Smooth muscle cell (in vitro differentiated cells): ENCODE data around the gene NFATC2. TPM values are rescaled to one million over a fixed set of nuclear protein-coding genes. Genes with fewer than 3 reads are reported as not detected.
A peak's percentile ranks its signal among the peaks of the same experiment; 100 is the strongest.

ENCODE experiments used
- DNase-seq: peaks from one replicate; lab custom pipeline; 2025; ENCODE audit not compliant: unreplicated experiment; lab: John Stamatoyannopoulos, UW
- H2AFZ ChIP-seq: fragments of 200-600 bp; sonication (generic); 2 replicates; pipeline ENCODE4 v1.6.0; 2016; ENCODE audit warnings: antibody characterized with exemption, low read depth, mild to moderate bottlenecking
- H3F3A ChIP-seq: fragments of 200-600 bp; sonication (generic); 2 replicates; pipeline ENCODE4 v1.6.0; 2017; ENCODE audit warnings: antibody characterized with exemption, low read depth
- H3K27ac ChIP-seq: fragments of 200-600 bp; sonication (generic); 2 replicates; pipeline ENCODE4 v1.5.1; 2016; ENCODE audit warnings: low read depth, mild to moderate bottlenecking
- H3K27me3 ChIP-seq: fragments of 200-600 bp; sonication (generic); 2 replicates; pipeline ENCODE4 v1.6.1; 2016; ENCODE audit warnings: low read depth, mild to moderate bottlenecking
- H3K36me3 ChIP-seq: fragments of 200-600 bp; sonication (generic); 2 replicates; pipeline ENCODE4 v1.5.1; 2016; ENCODE audit warnings: low read depth
- H3K4me1 ChIP-seq: fragments of 200-600 bp; sonication (generic); 2 replicates; pipeline ENCODE4 v1.5.1; 2016; ENCODE audit warnings: low read depth
- H3K4me2 ChIP-seq: fragments of 200-600 bp; sonication (generic); 2 replicates; pipeline ENCODE4 v1.6.0; 2016; ENCODE audit warnings: mild to moderate bottlenecking
- H3K4me3 ChIP-seq: fragments of 200-600 bp; sonication (generic); 2 replicates; pipeline ENCODE4 v1.5.1; 2016; ENCODE audit warnings: mild to moderate bottlenecking
- H3K79me2 ChIP-seq: fragments of 200-600 bp; sonication (generic); 2 replicates; pipeline ENCODE4 v1.6.0; 2016; ENCODE audit warnings: low read depth, mild to moderate bottlenecking
- H3K9ac ChIP-seq: fragments of 200-600 bp; sonication (generic); 2 replicates; pipeline ENCODE4 v1.6.0; 2016; ENCODE audit warnings: low read depth
- H3K9me3 ChIP-seq: fragments of 200-600 bp; sonication (generic); replicated peaks from 2 replicates; pipeline ENCODE4 v1.5.1; 2016; ENCODE audit warnings: low read depth
- H4K20me1 ChIP-seq: fragments of 200-600 bp; sonication (generic); 2 replicates; pipeline ENCODE4 v1.6.0; 2016; ENCODE audit warnings: low read depth
- CTCF ChIP-seq: fragments of 200-600 bp; sonication (generic); IDR thresholded peaks from 2 replicates; pipeline ENCODE4 v1.5.1; 2017; ENCODE audit warnings: borderline replicate concordance, mild to moderate bottlenecking, antibody characterized with exemption; ENCODE audit not compliant: insufficient read depth, poor library complexity, severe bottlenecking
- WGBS: methylation state at CpG from one replicate; pipeline ENCODE4 v1.1.7; 2016; ENCODE audit warnings: low lambda C conversion rate; 5-methylcytosine and 5-hydroxymethylcytosine counted together
- polyA plus RNA-seq: library from polyadenylated mRNA; unstranded; fragments of >200 nt; fragmentation: Nextera tagmentation; extraction: Ambion mirVana; gene quantifications from 2 replicates; pipeline ENCODE4 v1.2.1, GENCODE V29; 2016
- total RNA-seq: library from RNA; depleted of rRNA; stranded (reverse); fragments of >200 nt; gene quantifications from 2 replicates; pipeline ENCODE4 v1.2.3, GENCODE V29; 2014

Gene NFATC2
- total and polyA plus RNA-seq, 2 experiments from 2014 or later, result 5.8 to 8.4 TPM

GRCh38 chr20:51434580-51435247 lies 107.8 kb downstream of the NFATC2 start:
- Histone ChIP-seq H3K9me3 (no peaks in the 10 kb centered on the region), H3K27me3 (no peaks in the 10 kb centered on the region), H3K4me3 (no peak overlapping the region), H3K4me2 (peak overlapping the region; percentile 21), H3K4me1 (no peaks in the 10 kb centered on the region), H3K9ac (no peak overlapping the region), H2AFZ (no peak overlapping the region), H3F3A (peaks cover 10% of the 10 kb centered on the region), H4K20me1 (no peaks in the 10 kb centered on the region), H3K79me2 (no peaks in the 10 kb centered on the region), H3K27ac (peak overlapping the region; percentile 48), H3K36me3 (no peaks in the 10 kb centered on the region)
- WGBS, result 63% methylated on average over 6 of the region's 6 CpGs
- no peak for TF ChIP-seq CTCF
- DNase-seq, result no peak

GRCh38 chr20:51434026-51434425 lies 108.5 kb downstream of the NFATC2 start:
- no peaks in the 10 kb centered on the region for H3K79me2 ChIP-seq
- H3K36me3 ChIP-seq, result no peaks in the 10 kb centered on the region
- 93% methylated on average over 2 of the region's 2 CpGs for WGBS
- H3K27me3 ChIP-seq, result no peaks in the 10 kb centered on the region
- H3K27ac ChIP-seq, result peak overlapping the region; percentile 2
- no peaks in the 10 kb centered on the region for H4K20me1 ChIP-seq
- no peaks in the 10 kb centered on the region for H3K9me3 ChIP-seq
- no peak overlapping the region for H3K4me3 ChIP-seq
- H3K4me2 ChIP-seq, result no peak overlapping the region
- TF ChIP-seq CTCF, result no peak
- no peak for DNase-seq
- H3K4me1 ChIP-seq, result peaks cover 4% of the 10 kb centered on the region
- H3F3A ChIP-seq, result peaks cover 17% of the 10 kb centered on the region
- H3K9ac ChIP-seq, result no peak overlapping the region
- H2AFZ ChIP-seq, result no peak overlapping the region

- 85% methylated on average over 3 of the region's 3 CpGs for WGBS
- Histone ChIP-seq H3K9me3 (no peaks in the 10 kb centered on the region), H3K9ac (no peak overlapping the region), H3F3A (peaks cover 21% of the 10 kb centered on the region), H3K36me3 (no peaks in the 10 kb centered on the region), H3K27ac (peak overlapping the region; percentile 23), H3K79me2 (no peaks in the 10 kb centered on the region), H3K27me3 (no peaks in the 10 kb centered on the region), H3K4me2 (no peak overlapping the region), H4K20me1 (no peaks in the 10 kb centered on the region), H3K4me1 (peaks cover 13% of the 10 kb centered on the region), H3K4me3 (no peak overlapping the region), H2AFZ (no peak overlapping the region)
- TF ChIP-seq CTCF, result no peak
- no peak for DNase-seq
These were observed 109.6 kb downstream of the NFATC2 start for GRCh38 chr20:51432875-51433274.

GRCh38 chr20:51432251-51432784 lies 110.2 kb downstream of the NFATC2 start:
- Histone ChIP-seq H3K4me2 (no peak overlapping the region), H3K27ac (no peak overlapping the region), H4K20me1 (no peaks in the 10 kb centered on the region), H3K9ac (no peak overlapping the region), H3F3A (peaks cover 22% of the 10 kb centered on the region), H3K4me3 (no peak overlapping the region), H3K36me3 (no peaks in the 10 kb centered on the region), H3K4me1 (peaks cover 15% of the 10 kb centered on the region), H2AFZ (no peak overlapping the region), H3K27me3 (no peaks in the 10 kb centered on the region), H3K79me2 (no peaks in the 10 kb centered on the region), H3K9me3 (no peaks in the 10 kb centered on the region)
- WGBS, result 96% methylated on average over 18 of the region's 27 CpGs
- no peak for TF ChIP-seq CTCF
- DNase-seq, result no peak
